Kidney capillary endothelial cell (primary cell): ENCODE measurements around the gene CD3E.
A peak's percentile ranks its signal among the peaks of the same experiment; 100 is the strongest.

Experiments used
- DNase-seq: peaks from one replicate; pipeline ENCODE4 v3.0.0-alpha.2; 2018; ENCODE audit warnings: low spot score

The CD3E gene

DNA sequence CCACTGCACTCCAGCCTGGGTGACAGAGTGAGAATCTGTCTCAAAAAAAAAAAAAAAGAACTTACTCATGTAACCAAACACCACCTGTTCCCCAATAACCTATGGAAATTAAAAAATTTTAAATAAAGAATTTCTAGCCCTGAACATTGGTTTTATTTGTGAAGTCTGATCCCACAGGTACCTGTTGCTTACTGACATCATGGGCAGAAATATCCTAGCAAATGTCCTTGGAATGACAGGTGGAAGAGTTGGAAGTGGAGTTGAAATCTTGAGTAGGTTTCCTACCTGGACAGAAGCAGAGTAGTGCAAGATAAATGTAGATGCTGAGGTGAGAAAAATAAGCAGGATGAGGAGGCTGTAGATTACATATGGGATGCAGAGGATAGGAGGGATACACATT lies 20.8 kb downstream of the CD3E start:
- no peak for DNase-seq

GRCh38 chr11:118328745-118329144 lies 24.2 kb downstream of the CD3E start:
- DNase-seq, result no peak

DNA sequence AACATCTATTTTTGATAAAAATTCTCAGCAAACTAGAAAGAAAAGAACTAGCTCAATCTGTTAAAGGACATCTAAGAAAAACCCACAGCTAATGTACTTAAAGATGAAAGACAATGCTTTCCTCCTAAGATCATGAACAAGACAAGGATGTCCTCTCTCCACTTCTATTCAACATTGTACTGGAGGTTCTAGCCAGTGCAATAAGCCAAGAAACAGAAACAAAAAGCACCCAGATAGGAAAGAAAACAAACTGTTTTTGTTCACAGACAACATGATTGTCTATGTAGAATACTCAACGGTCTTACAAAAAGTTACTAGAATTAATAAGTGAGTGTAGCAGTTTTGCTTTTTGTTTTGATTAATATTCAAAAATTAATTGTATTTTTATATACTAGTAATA lies 30.2 kb downstream of the CD3E start:
- DNase-seq, result no peak

- no peak for DNase-seq
Measured at GRCh38 chr11:118338637-118339061, 34.1 kb downstream of the CD3E start.

- no peak for DNase-seq
Measured at GRCh38 chr11:118339281-118339961, 34.9 kb downstream of the CD3E start.

- DNase-seq, result no peak
Measured at GRCh38 chr11:118340449-118340848, 35.9 kb downstream of the CD3E start.

DNA sequence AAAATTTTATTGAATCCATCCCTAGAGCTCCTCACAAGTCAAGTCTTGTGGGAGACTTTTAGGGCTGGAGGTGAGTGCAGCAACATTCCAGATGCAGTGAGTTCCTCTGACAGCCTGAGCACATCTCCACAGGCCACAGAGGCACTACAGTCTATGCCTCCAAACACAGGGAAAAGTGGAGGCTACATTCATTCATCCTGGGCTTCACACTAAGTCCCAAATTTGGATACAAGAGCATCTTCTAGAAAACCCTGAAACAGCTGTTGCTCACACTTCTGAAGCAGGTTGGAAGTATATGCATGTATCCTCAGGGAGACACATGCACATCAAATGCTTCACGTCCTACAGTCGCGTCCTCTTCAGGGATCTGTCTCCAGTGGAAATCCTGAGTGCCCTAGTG lies 36.7 kb downstream of the CD3E start:
- DNase-seq, result no peak

- DNase-seq, result no peak
Measured at GRCh38 chr11:118341815-118342489, 37.4 kb downstream of the CD3E start.

GRCh38 chr11:118342503-118343161 lies 38.1 kb downstream of the CD3E start, which contains the start of gene CD3D:
TSS of gene CD3D (minus strand) at chr11:118342705. CDS start at chr11:118342607, 98 bp downstream.
- no peak for DNase-seq

DNA sequence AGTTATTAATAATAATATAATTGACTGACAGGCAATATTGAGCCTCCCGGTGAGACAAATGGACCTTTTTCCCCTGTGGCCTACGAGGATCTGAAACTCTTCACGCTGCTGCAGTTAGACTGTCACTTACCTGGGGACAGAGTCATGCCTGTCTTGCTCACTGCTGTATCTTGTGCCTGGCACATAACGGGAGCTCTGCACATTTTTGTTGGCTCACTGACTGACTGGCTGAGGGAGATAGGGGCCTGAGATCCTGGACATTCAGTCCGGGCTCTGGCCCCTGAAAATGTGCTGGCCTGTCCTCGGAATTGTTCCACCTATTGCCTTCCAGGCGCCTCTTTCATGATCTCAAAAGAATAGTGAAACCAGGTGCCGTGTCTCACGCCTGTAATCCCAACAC lies 38.7 kb downstream of the CD3E start:
- no peak for DNase-seq

GRCh38 chr11:118343981-118344515 lies 39.5 kb downstream of the CD3E start, which contains the start of gene CD3G:
TSS of gene CD3G (plus strand) at chr11:118344344. CDS start at chr11:118344424, 80 bp downstream.
- DNase-seq, result no peak

DNA sequence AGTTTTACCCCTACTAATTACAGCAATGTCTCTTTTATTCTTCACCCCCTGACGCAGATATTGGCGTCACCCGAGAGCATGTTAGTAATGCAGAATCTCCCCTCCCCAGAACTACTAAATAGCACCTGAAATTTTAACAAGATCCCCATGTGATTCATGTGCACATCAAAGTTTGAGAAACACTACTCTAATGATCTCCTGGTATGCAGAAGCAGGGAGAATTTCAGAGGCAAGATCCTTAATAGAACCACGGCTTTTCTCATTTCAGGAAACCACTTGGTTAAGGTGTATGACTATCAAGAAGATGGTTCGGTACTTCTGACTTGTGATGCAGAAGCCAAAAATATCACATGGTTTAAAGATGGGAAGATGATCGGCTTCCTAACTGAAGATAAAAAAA lies 44.9 kb downstream of the CD3E start:
- DNase-seq, result no peak

GRCh38 chr11:118353084-118353710 lies 48.7 kb downstream of the CD3E start:
- peak; percentile 8 for DNase-seq

- DNase-seq, result no peak
Measured at GRCh38 chr11:118358071-118358470, 53.5 kb downstream of the CD3E start.

DNA sequence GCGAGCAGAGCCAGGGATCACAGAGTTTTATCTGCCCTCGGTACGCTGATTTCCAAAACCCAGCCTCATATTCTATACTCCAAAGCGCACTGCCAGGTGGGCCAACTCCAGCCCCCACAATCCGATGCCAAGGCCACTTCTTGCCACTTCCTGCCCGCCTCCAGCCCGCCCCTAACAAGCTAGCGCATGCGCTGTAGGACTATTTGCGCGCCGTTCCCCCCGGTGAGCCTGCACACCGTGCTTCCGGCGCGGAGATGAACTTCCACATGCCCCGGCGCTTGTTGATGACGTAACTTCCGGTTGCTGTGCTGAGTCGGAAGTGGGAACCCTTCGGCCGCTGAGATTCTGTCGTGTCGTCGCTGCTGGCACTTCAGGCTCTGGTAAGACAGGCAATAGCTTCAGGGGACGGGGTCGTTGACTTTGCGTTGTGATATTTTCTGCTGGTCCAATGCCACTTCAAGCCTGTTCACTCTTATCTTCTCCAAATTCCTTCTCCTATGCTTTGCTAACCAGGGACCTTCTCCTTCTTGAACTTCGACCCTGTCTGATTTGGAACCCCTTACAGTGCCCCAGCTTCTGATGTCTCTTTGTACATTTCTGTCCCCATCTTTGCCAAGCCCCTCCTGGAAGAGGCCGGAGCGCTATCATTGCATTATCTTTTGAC lies 54.9 kb downstream of the CD3E start, which contains the start of gene UBE4A:
UBE4A (plus strand) TSS at position 306 of the 664 bp plus-strand sequence. CDS start 5,481 bp downstream, outside the sequence.
- peak; percentile 83 for DNase-seq

DNA sequence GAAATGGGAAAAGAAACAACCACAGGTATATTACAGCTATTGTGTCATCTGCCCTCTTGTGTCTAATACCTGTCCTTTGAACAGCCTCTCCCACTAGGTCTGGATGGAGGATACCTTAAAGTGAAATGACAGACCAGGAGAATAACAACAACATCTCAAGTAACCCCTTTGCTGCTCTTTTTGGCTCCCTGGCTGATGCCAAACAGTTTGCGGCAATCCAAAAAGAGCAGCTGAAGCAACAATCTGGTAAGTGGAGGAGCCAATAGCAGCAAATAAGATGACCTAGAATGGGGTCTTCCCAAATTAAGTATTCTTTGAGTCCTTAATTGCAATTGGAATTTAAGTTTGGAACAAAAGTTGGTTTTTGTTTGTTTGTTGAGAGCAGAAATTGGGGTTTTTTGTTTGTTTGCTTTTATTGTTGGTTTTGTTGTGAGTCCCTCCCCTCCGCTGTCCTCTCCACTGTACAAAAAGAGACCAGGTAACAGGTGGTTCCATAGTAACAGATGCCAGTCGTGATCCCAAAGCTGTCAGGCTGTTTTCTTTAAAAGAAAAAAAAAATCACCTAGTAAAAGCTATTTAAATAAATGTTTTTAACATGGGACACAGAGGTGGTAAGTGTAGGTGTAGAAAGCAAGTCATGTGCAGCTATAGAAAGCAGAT lies 60.6 kb downstream of the CD3E start:
- no peak for DNase-seq
